ENCODE measurements around the gene SEMA5B.

SEMA5B gene

GRCh38 chr3:122931636-122932035 is 95.9 kb downstream of the SEMA5B start:
- FAIRE-seq (no peak), DNase-seq (ENCODE audit: insufficient read length, low spot score) (no peak)

GRCh38 chr3:122930063-122930997 is 97.2 kb downstream of the SEMA5B start:
- DNase-seq (ENCODE audit: insufficient read length, low spot score), result no peak
- no peak for FAIRE-seq

GRCh38 chr3:122929188-122930062 is 98.1 kb downstream of the SEMA5B start:
- DNase-seq (ENCODE audit: insufficient read length, low spot score) (no peak), FAIRE-seq (no peak)

- FAIRE-seq (no peak), DNase-seq (ENCODE audit: insufficient read length, low spot score) (no peak)
These were observed 99.0 kb downstream of the SEMA5B start for GRCh38 chr3:122928396-122929187.

- no peak for FAIRE-seq
These were observed 99.8 kb downstream of the SEMA5B start for GRCh38 chr3:122927726-122928125.

GRCh38 chr3:122926811-122927210 is 100.8 kb downstream of the SEMA5B start:
- FAIRE-seq (no peak), DNase-seq (ENCODE audit: insufficient read length, low spot score) (no peak)

More at GRCh38 chr3:122927726-122928125, 99.8 kb downstream of the SEMA5B start:
- no peak for DNase-seq (ENCODE audit: insufficient read length, low spot score)

GRCh38 chr3:122926322-122926721 is 101.2 kb downstream of the SEMA5B start:
- FAIRE-seq (no peak), DNase-seq (ENCODE audit: insufficient read length, low spot score) (no peak)

- no peak for FAIRE-seq
- no peak for DNase-seq (ENCODE audit: insufficient read length, low spot score)
These were observed 101.8 kb downstream of the SEMA5B start for GRCh38 chr3:122925756-122926155.

- FAIRE-seq (no peak), DNase-seq (ENCODE audit: insufficient read length, low spot score) (no peak)
These were observed 103.5 kb downstream of the SEMA5B start for GRCh38 chr3:122924056-122924455.

GRCh38 chr3:122923611-122924010 is 104.0 kb downstream of the SEMA5B start:
- FAIRE-seq (no peak), DNase-seq (ENCODE audit: insufficient read length, low spot score) (no peak)

GRCh38 chr3:122921791-122922651 is 105.5 kb downstream of the SEMA5B start:
- DNase-seq (ENCODE audit: insufficient read length, low spot score) (no peak), FAIRE-seq (no peak)

- FAIRE-seq (no peak), DNase-seq (ENCODE audit: insufficient read length, low spot score) (no peak)
These were observed 106.6 kb downstream of the SEMA5B start for GRCh38 chr3:122920986-122921385.

GRCh38 chr3:122919291-122919610 is 108.3 kb downstream of the SEMA5B start:
- DNase-seq (ENCODE audit: insufficient read length, low spot score), result no peak
- FAIRE-seq, result no peak

- no peak for DNase-seq (ENCODE audit: insufficient read length, low spot score)
- no peak for FAIRE-seq
These were observed 108.8 kb downstream of the SEMA5B start for GRCh38 chr3:122918576-122919290.

- FAIRE-seq, result no peak
- no peak for DNase-seq (ENCODE audit: insufficient read length, low spot score)
These were observed 110.2 kb downstream of the SEMA5B start for GRCh38 chr3:122917412-122917811.

GRCh38 chr3:122916580-122916979 is 111.0 kb downstream of the SEMA5B start:
- DNase-seq (ENCODE audit: insufficient read length, low spot score), result no peak
- no peak for FAIRE-seq

GRCh38 chr3:122916084-122916483 is 111.5 kb downstream of the SEMA5B start:
- FAIRE-seq, result no peak
- DNase-seq (ENCODE audit: insufficient read length, low spot score), result no peak

GRCh38 chr3:122915300-122916055 is 112.1 kb downstream of the SEMA5B start:
- no peak for FAIRE-seq

More at GRCh38 chr3:122915300-122916055, 112.1 kb downstream of the SEMA5B start:
- DNase-seq (ENCODE audit: insufficient read length, low spot score), result no peak
